ENCODE data around the gene OSCAR.
A peak's percentile ranks its signal among the peaks of the same experiment; 100 is the strongest.

The OSCAR gene

GRCh38 chr19:54100561-54100960 is at the start of gene OSCAR:
Gene OSCAR, minus strand, starts transcription at chr19:54100803. Its CDS starts 11 bp downstream, at chr19:54100792.
- no peak for DNase-seq (ENCODE audit: low read depth in 4 of 4, low spot score in 1 of 4)

GRCh38 chr19:54149021-54149812 is 48.6 kb upstream of the OSCAR start:
- DNase-seq (ENCODE audit: low read depth in 4 of 4, low spot score in 1 of 4): no peak

DNA sequence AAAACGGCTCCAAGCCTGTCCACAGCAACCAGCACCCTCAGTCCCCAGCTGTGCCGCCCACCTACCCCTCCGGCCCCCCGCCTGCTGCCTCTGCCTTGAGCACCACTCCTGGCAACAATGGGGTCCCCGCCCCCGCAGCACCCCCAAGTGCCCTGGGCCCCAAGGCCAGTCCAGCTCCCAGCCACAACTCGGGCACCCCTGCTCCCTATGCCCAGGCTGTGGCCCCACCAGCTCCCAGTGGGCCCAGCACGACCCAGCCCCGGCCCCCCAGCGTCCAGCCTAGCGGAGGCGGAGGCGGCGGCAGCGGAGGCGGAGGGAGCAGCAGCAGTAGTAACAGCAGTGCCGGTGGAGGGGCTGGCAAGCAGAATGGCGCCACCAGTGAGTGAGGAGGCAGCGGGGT is 47.6 kb upstream of the OSCAR start:
- no peak for DNase-seq (ENCODE audit: low read depth in 4 of 4, low spot score in 1 of 4)

DNA sequence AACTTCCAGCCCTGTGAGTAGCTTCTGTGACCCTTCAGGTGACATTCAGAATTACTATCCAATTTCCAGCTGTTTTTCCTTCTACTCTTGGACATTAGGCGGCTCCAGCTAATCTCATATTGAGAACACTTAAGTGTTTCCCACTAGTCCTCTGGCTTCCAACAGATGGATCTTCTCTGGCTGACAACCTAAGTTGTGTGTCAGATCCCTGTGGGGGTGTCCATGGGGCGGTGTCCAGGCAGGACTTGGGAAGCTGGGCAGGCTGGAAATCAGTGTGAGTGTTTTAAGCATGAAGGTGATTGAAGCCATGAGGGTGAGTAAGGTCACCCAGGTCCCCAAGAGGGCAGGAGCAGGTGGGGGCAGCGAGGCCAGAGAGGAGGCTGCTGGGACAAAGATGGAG is 47.1 kb upstream of the OSCAR start:
- DNase-seq (ENCODE audit: low read depth in 4 of 4, low spot score in 1 of 4): no peak

DNA sequence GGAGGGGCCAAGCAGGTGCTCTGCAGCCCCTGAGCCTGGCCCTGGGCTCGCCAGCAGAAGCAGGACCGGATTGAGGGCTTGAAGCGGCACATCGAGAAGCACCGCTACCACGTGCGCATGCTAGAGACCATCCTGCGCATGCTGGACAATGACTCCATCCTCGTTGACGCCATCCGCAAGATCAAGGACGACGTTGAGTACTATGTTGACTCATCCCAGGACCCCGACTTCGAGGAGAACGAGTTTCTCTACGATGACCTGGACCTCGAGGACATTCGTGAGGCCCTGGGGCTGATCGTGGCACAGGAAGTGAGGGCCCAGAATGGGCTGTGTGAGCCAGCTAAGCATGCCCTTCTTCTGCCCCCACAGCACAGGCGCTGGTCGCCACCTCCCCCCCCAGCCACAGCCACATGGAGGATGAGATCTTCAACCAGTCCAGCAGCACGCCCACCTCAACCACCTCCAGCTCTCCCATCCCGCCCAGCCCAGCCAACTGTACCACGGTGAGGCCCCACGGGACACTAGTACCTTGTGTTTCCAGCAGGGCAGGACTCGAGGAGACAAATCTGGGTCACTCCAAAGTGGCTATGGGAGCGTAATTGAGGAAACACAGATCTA is 45.0 kb upstream of the OSCAR start:
- DNase-seq (ENCODE audit: low read depth in 4 of 4, low spot score in 1 of 4): no peak

DNA sequence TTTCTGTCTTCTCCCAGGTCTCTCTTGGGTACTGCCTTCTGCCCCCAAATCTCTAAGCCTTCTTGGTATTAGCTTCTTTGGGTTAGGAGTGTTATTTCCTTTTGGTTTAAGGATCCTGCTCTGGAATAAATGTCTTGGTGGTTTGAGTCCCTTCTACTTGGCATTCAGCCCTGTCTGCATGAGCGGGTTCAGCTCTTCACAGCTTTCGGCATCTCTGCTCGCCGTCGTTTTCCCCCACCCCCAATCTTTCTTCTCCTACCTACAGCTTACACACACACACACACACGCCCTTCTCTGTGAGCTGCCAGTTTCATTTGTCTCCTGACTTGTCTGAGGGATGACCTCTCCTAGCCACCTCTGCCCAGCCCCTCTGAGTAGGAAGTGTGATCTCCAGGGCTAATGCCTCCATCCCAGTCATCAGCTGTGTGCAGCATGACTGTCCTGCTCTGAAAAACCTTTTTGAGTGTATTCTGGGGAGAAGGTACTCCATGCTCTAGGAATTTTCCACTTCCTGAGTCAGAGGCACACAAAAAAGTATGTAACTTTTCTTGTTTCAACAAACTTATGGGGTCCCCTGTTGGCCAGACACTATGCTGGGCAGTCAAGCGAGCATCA is 41.7 kb upstream of the OSCAR start:
- DNase-seq (ENCODE audit: low read depth in 4 of 4, low spot score in 1 of 4): no peak

DNA sequence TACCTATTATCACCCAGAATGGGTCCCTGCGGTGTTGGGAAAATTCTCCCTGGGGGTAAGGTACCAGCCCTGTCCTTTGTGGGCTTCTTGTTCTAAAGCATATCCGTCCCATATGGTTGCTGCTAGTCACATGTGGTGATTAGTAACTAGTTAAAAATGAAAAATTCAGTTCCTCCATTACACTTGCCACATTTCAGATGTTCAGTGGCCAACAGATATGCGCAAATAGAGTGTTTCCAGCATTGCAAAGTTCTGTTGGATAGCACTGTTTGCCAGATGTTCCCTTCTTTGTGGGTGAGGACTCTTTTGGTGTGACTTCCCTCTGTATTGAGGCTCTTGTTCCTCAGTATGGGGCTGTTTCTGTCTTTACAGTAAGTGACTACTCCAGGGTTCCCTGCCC is 40.8 kb upstream of the OSCAR start:
- no peak for DNase-seq (ENCODE audit: low read depth in 4 of 4, low spot score in 1 of 4)

GRCh38 chr19:54138489-54139256 is 38.1 kb upstream of the OSCAR start:
- no peak for DNase-seq (ENCODE audit: low read depth in 4 of 4, low spot score in 1 of 4)

- no peak for DNase-seq (ENCODE audit: low read depth in 4 of 4, low spot score in 1 of 4)
Measured at GRCh38 chr19:54137699-54138488, 37.3 kb upstream of the OSCAR start, which contains the start of gene CNOT3. Gene CNOT3, plus strand, starts transcription at chr19:54137762. Its CDS starts 5,217 bp downstream, at chr19:54142979.

DNA sequence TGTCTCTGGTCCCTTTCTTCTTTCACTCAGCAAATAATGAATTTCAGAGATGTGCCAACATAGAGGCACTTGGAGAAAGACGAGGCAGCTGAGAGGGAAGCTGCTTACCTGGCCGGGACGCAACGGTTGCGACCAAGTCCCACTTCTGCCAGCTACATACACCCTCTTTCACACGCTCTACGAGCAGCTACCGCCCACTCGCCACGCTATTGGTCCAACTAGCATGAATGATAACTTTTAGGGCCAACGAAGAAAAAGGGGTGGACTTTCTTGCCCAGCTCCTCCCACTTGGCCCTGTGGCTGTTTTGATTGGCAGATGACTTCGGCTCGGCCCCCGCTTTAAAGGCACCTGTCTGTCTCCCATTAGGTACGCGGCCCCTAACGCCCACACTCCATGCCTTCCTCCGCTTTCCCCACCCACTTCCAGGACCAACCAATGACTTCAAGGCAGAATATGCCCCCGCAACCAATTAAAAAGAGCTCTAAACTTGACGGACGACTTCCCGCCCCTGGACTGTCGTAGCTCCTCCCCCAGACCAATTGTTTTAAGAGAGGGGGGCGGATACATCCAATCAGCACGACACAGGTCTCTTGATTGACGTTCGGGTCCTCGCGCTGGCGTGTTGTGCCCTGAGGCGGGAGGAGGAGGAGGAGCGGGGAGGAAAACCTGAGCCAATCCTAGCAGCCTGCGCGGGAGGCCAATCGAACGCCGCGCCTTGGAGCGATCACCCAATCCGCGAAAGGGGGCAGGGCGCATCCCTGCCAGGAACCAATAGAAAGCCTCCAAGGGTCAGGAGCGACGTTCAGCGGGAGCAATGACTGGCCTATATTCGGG is 36.5 kb upstream of the OSCAR start:
- DNase-seq (ENCODE audit: low read depth in 4 of 4, low spot score in 1 of 4): peak; percentile 92 to 97 (median 96)

DNA sequence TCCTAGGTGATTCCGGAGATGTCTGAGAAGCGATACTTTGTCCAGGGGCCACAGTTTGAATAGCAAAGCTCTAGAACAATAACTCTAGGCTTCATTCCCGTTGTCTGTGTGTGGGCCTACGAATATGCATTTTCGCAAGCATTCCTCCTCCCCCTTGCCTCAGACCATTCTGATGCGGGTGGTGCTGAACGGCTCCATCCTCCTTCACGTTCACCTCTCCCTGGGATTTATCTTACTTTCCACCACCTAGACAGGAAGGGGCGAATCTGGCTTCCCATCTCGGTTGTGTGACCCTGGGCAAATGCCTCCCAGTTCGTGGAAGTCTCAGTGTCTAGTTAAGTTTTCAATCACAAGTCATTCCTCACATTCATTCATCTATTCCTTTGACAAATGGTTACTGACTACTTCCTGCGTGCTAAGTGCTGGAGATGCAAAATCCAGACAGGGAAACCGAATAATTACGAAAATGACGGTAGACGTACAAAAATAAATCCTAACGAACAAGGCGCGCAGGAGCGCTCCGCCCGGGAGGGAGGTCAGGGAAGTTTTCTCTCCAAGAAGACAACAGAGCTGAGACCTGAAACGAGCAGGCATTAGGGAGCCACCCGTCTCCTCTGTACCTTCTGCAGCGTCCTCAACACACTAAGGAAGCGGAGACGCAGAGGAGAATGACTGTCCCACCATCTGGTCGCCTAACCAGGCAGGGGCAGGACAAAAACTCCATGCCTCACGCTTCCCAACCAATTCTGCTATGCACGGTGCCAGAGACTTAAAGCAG is 35.7 kb upstream of the OSCAR start:
- no peak for DNase-seq (ENCODE audit: low read depth in 4 of 4, low spot score in 1 of 4)

DNA sequence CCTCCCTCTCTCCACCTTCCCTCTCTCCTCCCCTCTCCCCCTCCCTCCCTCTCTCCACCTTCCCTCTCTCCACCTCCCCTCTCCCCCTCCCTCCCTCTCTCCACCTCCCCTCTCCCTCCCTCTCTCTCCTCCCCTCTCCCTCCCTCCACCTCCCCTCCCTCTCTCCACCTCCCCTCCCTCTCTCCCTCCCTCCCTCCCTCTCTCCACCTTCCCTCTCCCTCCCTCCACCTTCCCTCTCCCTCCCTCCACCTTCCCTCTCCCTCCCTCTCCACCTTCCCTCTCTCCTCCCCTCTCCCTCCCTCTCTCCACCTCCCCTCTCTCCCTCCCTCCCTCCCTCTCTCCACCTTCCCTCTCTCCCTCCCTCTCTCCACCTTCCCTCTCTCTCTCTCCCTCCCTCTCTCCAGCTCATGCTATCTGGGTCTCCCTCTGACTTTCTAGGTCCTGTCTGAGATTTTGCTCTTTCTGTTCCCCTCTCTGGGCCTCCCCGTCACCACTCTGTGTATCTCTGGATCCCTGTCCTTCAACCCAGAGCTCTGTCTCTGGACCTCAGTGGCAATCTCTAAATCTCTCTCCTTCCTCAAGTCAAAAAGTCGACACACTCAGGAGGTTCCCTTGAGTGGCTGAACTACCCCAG is 33.5 kb upstream of the OSCAR start:
- DNase-seq (ENCODE audit: low read depth in 4 of 4, low spot score in 1 of 4): no peak

GRCh38 chr19:54133312-54133956 is 32.8 kb upstream of the OSCAR start:
- no peak for DNase-seq (ENCODE audit: low read depth in 4 of 4, low spot score in 1 of 4)

DNA sequence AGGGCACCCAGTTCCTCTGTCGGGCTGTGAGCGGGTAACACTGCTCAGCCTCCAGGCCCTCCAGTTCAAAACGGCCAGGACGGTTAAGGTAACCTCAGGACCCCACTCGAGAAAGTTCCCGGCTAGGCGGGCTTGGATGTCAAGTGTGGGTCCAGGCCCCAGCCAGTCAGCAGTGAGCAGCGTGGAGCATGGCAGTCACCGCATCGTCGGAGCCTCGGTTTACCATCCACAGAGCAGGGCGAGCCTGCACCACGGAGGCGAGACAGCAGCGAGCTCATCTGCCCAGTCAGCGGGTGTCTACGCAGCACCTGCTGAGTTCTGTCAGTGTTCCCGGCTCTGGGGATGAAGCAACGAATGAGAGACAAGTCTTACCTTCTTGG is 29.0 kb upstream of the OSCAR start:
- DNase-seq (ENCODE audit: low read depth in 4 of 4, low spot score in 1 of 4): no peak

GRCh38 chr19:54128796-54129616 is 28.4 kb upstream of the OSCAR start:
- no peak for DNase-seq (ENCODE audit: low read depth in 4 of 4, low spot score in 1 of 4)

GRCh38 chr19:54128441-54128725 is 27.8 kb upstream of the OSCAR start:
- no peak for DNase-seq (ENCODE audit: low read depth in 4 of 4, low spot score in 1 of 4)

DNA sequence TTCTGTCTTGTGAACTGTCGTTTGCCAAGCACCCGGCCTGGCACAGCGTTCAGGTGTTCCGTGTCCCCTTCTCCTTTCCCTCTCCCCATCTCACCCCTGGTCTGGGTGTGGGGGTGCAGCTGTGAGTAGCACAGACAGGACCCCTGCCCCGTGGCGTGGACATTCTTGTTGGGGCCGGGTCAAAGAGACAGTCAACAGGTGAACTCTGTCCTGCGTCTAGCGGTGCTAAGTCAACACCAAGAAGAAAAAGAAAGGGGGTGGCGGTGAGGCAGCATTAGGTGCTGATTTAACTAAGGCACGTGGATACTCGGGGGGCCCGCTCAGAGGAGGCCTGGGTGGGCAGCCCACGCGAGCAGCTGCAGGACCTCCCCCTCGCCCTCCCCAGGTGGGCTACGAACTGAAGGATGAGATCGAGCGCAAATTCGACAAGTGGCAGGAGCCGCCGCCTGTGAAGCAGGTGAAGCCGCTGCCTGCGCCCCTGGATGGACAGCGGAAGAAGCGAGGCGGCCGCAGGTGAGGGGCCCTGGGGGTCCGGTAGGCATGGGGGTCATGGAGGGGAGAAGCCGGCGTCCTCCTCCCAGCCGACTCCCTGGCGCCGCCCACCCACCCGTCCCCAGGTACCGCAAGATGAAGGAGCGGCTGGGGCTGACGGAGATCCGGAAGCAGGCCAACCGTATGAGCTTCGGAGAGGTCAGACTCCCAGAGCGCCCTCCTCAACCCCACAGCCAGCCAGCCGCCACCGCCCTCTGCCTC is 27.3 kb upstream of the OSCAR start:
- no peak for DNase-seq (ENCODE audit: low read depth in 4 of 4, low spot score in 1 of 4)
